Iris pigment epithelial cell (primary cell): ENCODE measurements around the gene ING5.

Source experiments
- DNase-seq: peaks from one replicate; pipeline ENCODE4 v3.0.0-alpha.2; 2011; ENCODE audit warnings: low read depth

ING5 gene

DNA sequence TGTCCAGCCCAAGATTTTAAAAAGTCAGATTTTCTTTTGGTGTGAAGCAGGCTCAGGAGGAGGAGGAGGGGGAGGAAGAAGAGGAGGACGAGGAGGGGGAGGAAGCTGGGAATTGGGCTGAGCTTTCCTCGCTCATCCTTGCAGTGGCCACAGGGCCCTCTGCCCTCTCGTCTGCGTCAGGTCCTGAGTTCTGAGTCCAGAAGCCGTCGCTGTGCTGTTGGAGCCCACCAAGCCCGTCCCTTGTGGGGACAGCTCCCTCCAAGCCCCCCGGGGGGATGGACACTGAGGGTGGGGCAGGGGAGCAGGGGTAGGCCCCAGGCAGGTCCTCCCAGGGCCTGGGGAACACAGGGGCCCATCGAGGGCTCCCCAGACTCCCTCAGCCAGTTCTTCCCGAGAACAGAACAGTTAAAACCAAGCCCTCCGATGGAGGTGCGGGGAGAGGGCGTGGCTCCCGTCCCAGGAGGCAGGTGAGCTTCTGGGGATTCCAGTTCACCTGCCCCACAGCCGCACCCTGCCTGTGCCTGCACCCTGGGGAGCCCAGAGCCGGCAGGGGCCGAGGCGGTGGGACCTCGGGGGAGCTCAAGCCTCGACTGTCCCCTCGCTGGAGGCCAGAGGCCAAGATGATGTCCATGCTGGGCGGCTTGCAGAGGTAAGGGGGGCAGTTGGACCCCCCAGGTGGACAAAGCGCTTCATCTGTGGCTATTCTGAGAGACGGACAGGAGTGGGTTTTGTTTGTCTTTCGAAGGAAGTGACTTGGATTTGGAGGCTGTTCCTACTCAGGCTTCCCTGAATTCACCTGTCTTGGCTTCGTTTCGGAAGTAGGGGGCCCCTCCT is 74.7 kb downstream of the ING5 start, which contains the start of gene GAL3ST2:
Gene GAL3ST2 (plus strand): TSS at position 487 of the 834 bp plus-strand sequence. CDS start 134 bp downstream, at position 621.
- DNase-seq = no peak

DNA sequence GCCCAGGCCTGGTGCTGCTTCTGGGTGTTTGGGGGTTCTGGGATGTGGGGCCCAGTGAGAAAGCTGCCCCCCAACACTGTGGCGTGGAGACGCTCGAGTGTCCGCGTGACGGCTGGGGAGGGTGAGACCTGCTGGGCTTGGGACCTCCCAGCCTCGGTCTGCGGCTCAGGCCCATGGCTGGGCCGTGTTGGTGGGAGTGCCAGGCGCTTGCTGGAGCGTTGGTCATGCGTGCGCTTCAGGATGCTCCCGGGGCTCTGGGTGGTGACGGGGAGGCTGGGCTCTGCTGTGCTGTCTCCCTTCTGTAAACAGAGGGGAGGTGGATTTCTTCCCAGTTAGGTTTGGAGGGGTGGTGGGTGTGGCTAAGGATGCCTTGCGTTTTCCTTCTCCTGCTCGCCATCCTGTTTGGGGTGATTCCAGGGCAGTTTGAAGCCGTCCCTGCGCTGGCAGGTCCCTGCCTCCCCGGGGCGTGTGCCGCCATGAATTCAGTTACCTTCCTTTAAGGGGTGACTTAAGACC is 75.4 kb downstream of the ING5 start:
- DNase-seq = no peak

- DNase-seq = no peak
Measured at GRCh38 chr2:241777686-241778627, 76.1 kb downstream of the ING5 start.
